Measurements from ENCODE around the gene ZBTB38. TPM values are rescaled to one million over a fixed set of nuclear protein-coding genes. Genes with fewer than 3 reads are reported as not detected.
A peak's percentile ranks its signal among the peaks of the same experiment; 100 is the strongest.

ZBTB38 gene
- total RNA-seq, 1 donor = 181 TPM

- no peak for TF ChIP-seq CTCF (IDR thresholded peaks at IDR 0.05; ENCODE audit: extremely low read depth, low read depth, low read length)
- Histone ChIP-seq H3K4me3 (ENCODE audit: insufficient read depth, low read length) (no peak overlapping the region), H3K4me2 (ENCODE audit: insufficient read depth, low read length) (peak overlapping the region; percentile 77), H3K27ac (ENCODE audit: low read depth, low read length) (peak overlapping the region; percentile 82), H2AFZ (ENCODE audit: low read length) (no peak overlapping the region), H3K9me3 (ENCODE audit: low read depth, low read length) (no peaks in the 10 kb centered on the region), H3K27me3 (ENCODE audit: insufficient read depth, low read length) (no peaks in the 10 kb centered on the region), H3K36me3 (ENCODE audit: insufficient read depth, low read length) (peaks cover 54% of the 10 kb centered on the region), H4K20me1 (ENCODE audit: insufficient read depth, low read length) (no peaks in the 10 kb centered on the region), H3K79me2 (ENCODE audit: insufficient read depth, low read length) (peaks cover 45% of the 10 kb centered on the region), H3K4me1 (ENCODE audit: insufficient read depth, low read length) (peaks cover 35% of the 10 kb centered on the region)
- no peak for DNase-seq (ENCODE audit: insufficient read length, low spot score, missing footprints)
These were observed 16.3 kb downstream of the ZBTB38 start for GRCh38 chr3:141384575-141384974.

GRCh38 chr3:141385406-141386125, 17.3 kb downstream of the ZBTB38 start:
- no peak for TF ChIP-seq CTCF (IDR thresholded peaks at IDR 0.05; ENCODE audit: extremely low read depth, low read depth, low read length)
- Histone ChIP-seq H2AFZ (ENCODE audit: low read length) (no peak overlapping the region), H3K36me3 (ENCODE audit: insufficient read depth, low read length) (peaks cover 44% of the 10 kb centered on the region), H3K79me2 (ENCODE audit: insufficient read depth, low read length) (peaks cover 38% of the 10 kb centered on the region), H3K4me3 (ENCODE audit: insufficient read depth, low read length) (no peak overlapping the region), H3K27me3 (ENCODE audit: insufficient read depth, low read length) (no peaks in the 10 kb centered on the region), H3K4me2 (ENCODE audit: insufficient read depth, low read length) (peak overlapping the region; percentile 24), H3K4me1 (ENCODE audit: insufficient read depth, low read length) (peaks cover 41% of the 10 kb centered on the region), H3K27ac (ENCODE audit: low read depth, low read length) (peak overlapping the region; percentile 9), H3K9me3 (ENCODE audit: low read depth, low read length) (no peaks in the 10 kb centered on the region), H4K20me1 (ENCODE audit: insufficient read depth, low read length) (no peaks in the 10 kb centered on the region)
- no peak for DNase-seq (ENCODE audit: insufficient read length, low spot score, missing footprints)

GRCh38 chr3:141386126-141386488, 17.8 kb downstream of the ZBTB38 start:
- Histone ChIP-seq H3K27me3 (ENCODE audit: insufficient read depth, low read length) (no peaks in the 10 kb centered on the region), H2AFZ (ENCODE audit: low read length) (no peak overlapping the region), H3K27ac (ENCODE audit: low read depth, low read length) (peak overlapping the region; percentile 9), H3K79me2 (ENCODE audit: insufficient read depth, low read length) (peaks cover 36% of the 10 kb centered on the region), H3K9me3 (ENCODE audit: low read depth, low read length) (no peaks in the 10 kb centered on the region), H3K4me3 (ENCODE audit: insufficient read depth, low read length) (no peak overlapping the region), H3K36me3 (ENCODE audit: insufficient read depth, low read length) (peaks cover 39% of the 10 kb centered on the region), H4K20me1 (ENCODE audit: insufficient read depth, low read length) (no peaks in the 10 kb centered on the region), H3K4me1 (ENCODE audit: insufficient read depth, low read length) (peaks cover 41% of the 10 kb centered on the region), H3K4me2 (ENCODE audit: insufficient read depth, low read length) (peak overlapping the region; percentile 24)
- TF ChIP-seq CTCF (IDR thresholded peaks at IDR 0.05; ENCODE audit: extremely low read depth, low read depth, low read length) = no peak
- no peak for DNase-seq (ENCODE audit: insufficient read length, low spot score, missing footprints)

DNA sequence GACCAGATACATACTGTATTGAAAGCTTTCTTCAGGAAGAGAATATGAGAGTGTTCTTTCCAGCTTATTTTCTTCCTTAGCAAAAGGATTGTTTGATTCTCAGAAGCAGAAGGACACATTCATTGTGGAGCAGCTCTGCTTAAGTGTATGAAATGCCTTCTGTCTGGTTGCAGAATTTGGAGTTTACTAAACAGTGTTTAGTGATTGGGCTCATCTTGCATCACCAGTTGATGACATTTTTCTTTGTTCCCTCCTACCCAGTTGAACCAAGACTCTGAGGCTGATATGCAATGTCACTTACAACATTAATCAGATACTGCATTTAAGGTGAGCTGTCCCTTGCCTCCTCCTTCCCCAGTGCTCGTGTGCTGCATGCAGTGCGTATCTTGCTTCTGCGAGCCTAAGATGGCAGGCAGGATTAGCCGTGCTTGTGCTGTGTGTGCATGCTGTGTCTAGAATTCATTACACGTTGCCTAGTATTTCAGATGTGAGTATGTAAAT, 18.4 kb downstream of the ZBTB38 start:
- H3K9me3 ChIP-seq (ENCODE audit: low read depth, low read length) = no peaks in the 10 kb centered on the region
- peak overlapping the region; percentile 9 for H3K27ac ChIP-seq (ENCODE audit: low read depth, low read length)
- TF ChIP-seq CTCF (IDR thresholded peaks at IDR 0.05; ENCODE audit: extremely low read depth, low read depth, low read length) = no peak
- no peak overlapping the region for H2AFZ ChIP-seq (ENCODE audit: low read length)
- no peak overlapping the region for H3K4me2 ChIP-seq (ENCODE audit: insufficient read depth, low read length)
- H3K36me3 ChIP-seq (ENCODE audit: insufficient read depth, low read length) = peaks cover 34% of the 10 kb centered on the region
- no peaks in the 10 kb centered on the region for H3K27me3 ChIP-seq (ENCODE audit: insufficient read depth, low read length)
- no peak overlapping the region for H3K4me3 ChIP-seq (ENCODE audit: insufficient read depth, low read length)
- peaks cover 31% of the 10 kb centered on the region for H3K79me2 ChIP-seq (ENCODE audit: insufficient read depth, low read length)
- H3K4me1 ChIP-seq (ENCODE audit: insufficient read depth, low read length) = peaks cover 44% of the 10 kb centered on the region
- no peak for DNase-seq (ENCODE audit: insufficient read length, low spot score, missing footprints)
- no peaks in the 10 kb centered on the region for H4K20me1 ChIP-seq (ENCODE audit: insufficient read depth, low read length)
